SU-DHL-6 (cell line): Measurements from ENCODE around the gene TNS3.

Experiments
- H2AFZ ChIP-seq: fragments of 200-600 bp; sonication (generic); 2 replicates; pipeline ENCODE4 v1.6.1; 2014; ENCODE audit warnings: low read depth, mild to moderate bottlenecking, moderate library complexity, mixed read lengths, antibody characterized with exemption, low read length; ENCODE audit not compliant: severe bottlenecking
- H3F3A ChIP-seq: fragments of 200-600 bp; shearing (Covaris generic); 2 replicates; pipeline ENCODE4 v1.6.0; 2016; ENCODE audit warnings: antibody characterized with exemption, mild to moderate bottlenecking; ENCODE audit not compliant: insufficient read depth
- H3K27ac ChIP-seq: fragments of 200-600 bp; sonication (generic); 2 replicates; pipeline ENCODE4 v1.5.1; 2016; ENCODE audit warnings: low read depth, mild to moderate bottlenecking, low read length, moderate library complexity, mixed read lengths
- H3K27me3 ChIP-seq: fragments of 200-600 bp; sonication (generic), shearing (Covaris generic); 2 replicates; pipeline ENCODE4 v1.6.0; 2014; ENCODE audit warnings: mild to moderate bottlenecking, low read length
- H3K36me3 ChIP-seq: fragments of 200-600 bp; sonication (generic); 2 replicates; pipeline ENCODE4 v1.6.1; 2014; ENCODE audit warnings: mild to moderate bottlenecking, low read length, mixed read lengths
- H3K4me2 ChIP-seq: fragments of 300-600, 200-600 bp; shearing (Covaris generic), sonication (generic); 2 replicates; pipeline ENCODE4 v1.6.0; 2014; ENCODE audit warnings: low read length, low read depth, mild to moderate bottlenecking; ENCODE audit not compliant: poor library complexity, severe bottlenecking
- H3K4me3 ChIP-seq: fragments of 200-600 bp; sonication (generic); 2 replicates; pipeline ENCODE4 v1.5.1; 2014; ENCODE audit warnings: antibody characterized with exemption, low read length, mild to moderate bottlenecking, mixed read lengths; ENCODE audit not compliant: insufficient read depth, poor library complexity, severe bottlenecking
- H3K79me2 ChIP-seq: fragments of 200-600 bp; sonication (generic); 2 replicates; pipeline ENCODE4 v1.6.1; 2014; ENCODE audit warnings: mild to moderate bottlenecking, low read length, moderate library complexity; ENCODE audit not compliant: insufficient read depth
- H3K9ac ChIP-seq: fragments of 200-600 bp; sonication (generic); 2 replicates; pipeline ENCODE4 v1.7.0; 2014; ENCODE audit warnings: mild to moderate bottlenecking, low read length
- H3K9me2 ChIP-seq: fragments of 200-600 bp; sonication (generic); replicated peaks from 2 replicates; pipeline ENCODE4 v1.6.1; 2014; ENCODE audit warnings: low read length; ENCODE audit not compliant: insufficient read depth
- H3K9me3 ChIP-seq: fragments of 200-600 bp; sonication (generic); 2 replicates; pipeline ENCODE4 v1.6.1; 2014; ENCODE audit warnings: low read length, mixed read lengths; ENCODE audit not compliant: insufficient read depth
- H4K20me1 ChIP-seq: fragments of 200-600 bp; sonication (generic); 2 replicates; pipeline ENCODE4 v1.6.1; 2014; ENCODE audit warnings: low read depth, mild to moderate bottlenecking, antibody characterized with exemption, low read length, moderate library complexity, mixed read lengths
- CTCF ChIP-seq: fragments of 200-600 bp; sonication (generic); IDR thresholded peaks from one replicate; pipeline ENCODE4 v1.5.1; 2017; ENCODE audit warnings: antibody characterized with exemption, mild to moderate bottlenecking, low read length, moderate library complexity; ENCODE audit not compliant: insufficient read depth, poor library complexity, severe bottlenecking
- EZH2phosphoT487 ChIP-seq: fragments of 200-600 bp; sonication (generic), shearing (Covaris generic); conservative IDR thresholded peaks from 2 replicates; pipeline ENCODE4 v1.6.1; 2018; ENCODE audit warnings: mild to moderate bottlenecking, antibody characterized with exemption, low read length, moderate library complexity, mixed read lengths

Gene TNS3

GRCh38 chr7:47460251-47460989 is 121.5 kb downstream of the TNS3 start:
- H3K9ac ChIP-seq: no peak overlapping the region
- H3K27ac ChIP-seq: no peak overlapping the region
- H3F3A ChIP-seq: no peaks in the 10 kb centered on the region
- no peaks in the 10 kb centered on the region for H3K9me2 ChIP-seq
- H3K4me2 ChIP-seq: no peak overlapping the region
- no peak overlapping the region for H2AFZ ChIP-seq
- H3K79me2 ChIP-seq: no peaks in the 10 kb centered on the region; the same call in 1 of the 2 replicates
- H3K9me3 ChIP-seq: no peaks in the 10 kb centered on the region
- H3K36me3 ChIP-seq: no peaks in the 10 kb centered on the region
- no peaks in the 10 kb centered on the region for H4K20me1 ChIP-seq
- H3K4me3 ChIP-seq: no peak overlapping the region
- H3K27me3 ChIP-seq: no peaks in the 10 kb centered on the region
- TF ChIP-seq CTCF (no peak), EZH2phosphoT487 (no peak)

GRCh38 chr7:47458486-47458885 is 123.4 kb downstream of the TNS3 start:
- no peaks in the 10 kb centered on the region for H3K9me2 ChIP-seq
- H3K27ac ChIP-seq: no peak overlapping the region
- no peaks in the 10 kb centered on the region for H3K9me3 ChIP-seq
- no peaks in the 10 kb centered on the region for H3K36me3 ChIP-seq
- H4K20me1 ChIP-seq: no peaks in the 10 kb centered on the region
- H3K79me2 ChIP-seq: peaks cover 4% of the 10 kb centered on the region
- no peak overlapping the region for H3K9ac ChIP-seq
- no peak overlapping the region for H3K4me2 ChIP-seq
- no peak overlapping the region for H3K4me3 ChIP-seq
- H3F3A ChIP-seq: no peaks in the 10 kb centered on the region
- H2AFZ ChIP-seq: no peak overlapping the region
- H3K27me3 ChIP-seq: no peaks in the 10 kb centered on the region
- no peak for TF ChIP-seq CTCF
- no peak for TF ChIP-seq EZH2phosphoT487

GRCh38 chr7:47458057-47458456 is 123.9 kb downstream of the TNS3 start:
- TF ChIP-seq EZH2phosphoT487 (no peak), CTCF (no peak)
- H3K27ac ChIP-seq: no peak overlapping the region
- H3K4me3 ChIP-seq: no peak overlapping the region
- H3K9me2 ChIP-seq: no peaks in the 10 kb centered on the region
- H3K36me3 ChIP-seq: no peaks in the 10 kb centered on the region
- no peaks in the 10 kb centered on the region for H3F3A ChIP-seq
- peaks cover 4% of the 10 kb centered on the region for H3K79me2 ChIP-seq
- H3K4me2 ChIP-seq: no peak overlapping the region
- no peak overlapping the region for H3K9ac ChIP-seq
- H2AFZ ChIP-seq: no peak overlapping the region
- H3K9me3 ChIP-seq: no peaks in the 10 kb centered on the region
- H4K20me1 ChIP-seq: no peaks in the 10 kb centered on the region
- H3K27me3 ChIP-seq: no peaks in the 10 kb centered on the region
